Thyroid gland (tissue), 4 donors: ENCODE data around the gene JMY. TPM values are rescaled to one million over a fixed set of nuclear protein-coding genes. Genes with fewer than 3 reads are reported as not detected.

Experiments
- DNase-seq, 2 donors: peaks; one replicate each; pipeline ENCODE4 v3.0.0-alpha.2; 2019
- H3K27ac ChIP-seq, 3 donors: fragments of 200-600 bp; sonication (generic); 1 replicate in 2 of 3; 2 replicates in 1 of 3; pipeline ENCODE4 v1.5.1; 2016 to 2019; ENCODE audit warnings: mild to moderate bottlenecking in 1 of 3, moderate library complexity in 1 of 3
- H3K27me3 ChIP-seq: fragments of 200-600 bp; sonication (generic); one replicate; pipeline ENCODE4 v1.5.1; 2019
- H3K36me3 ChIP-seq, 2 donors: fragments of 200-600 bp; sonication (generic); one replicate each; pipeline ENCODE4 v1.5.1; 2016 to 2019
- H3K4me1 ChIP-seq, 2 donors: fragments of 200-600 bp; sonication (generic); one replicate each; pipeline ENCODE4 v1.5.1; 2017 to 2019
- H3K4me3 ChIP-seq, 3 donors: fragments of 200-600 bp; sonication (generic); replicated peaks in 1 of 3; 1 replicate in 2 of 3; 2 replicates in 1 of 3; pipeline ENCODE4 v1.5.1; 2016; ENCODE audit warnings: mild to moderate bottlenecking in 1 of 3
- H3K9me3 ChIP-seq: fragments of 200-600 bp; sonication (generic); one replicate; pipeline ENCODE4 v1.5.1; 2017
- POLR2A ChIP-seq, 2 donors: fragments of 450-650 bp; IDR thresholded peaks; one replicate each; pipeline ENCODE4 v1.6.1; 2017; ENCODE audit warnings: antibody characterized with exemption in 2 of 2, mild to moderate bottlenecking in 2 of 2, moderate library complexity in 1 of 2
- WGBS, 2 donors: methylation state at CpG; one replicate each; pipeline ENCODE4 v1.1.5; 2017; 5-methylcytosine and 5-hydroxymethylcytosine counted together
- intact Hi-C: fragments of 100-400 bp; cut with DNase I; formaldehyde crosslinking; loops from one replicate; pipeline ENCODE4 v1.15.1; 2023
- total RNA-seq, 4 donors: library from RNA; depleted of rRNA; stranded (reverse); fragments of >200 nt; gene quantifications; one replicate each; pipeline ENCODE4 v1.2.3, GENCODE V29; 2016
- TF ChIP-seq, protein P1 (sequence below), 6 experiments: fragments of 200-600 bp in 3 of 6; fragments of 450-650 bp in 3 of 6; sonication (generic) in 3 of 6; IDR thresholded peaks; one replicate each; pipeline ENCODE4 v1.5.1; 2016 to 2019; ENCODE audit warnings: antibody characterized with exemption in 6 of 6, mild to moderate bottlenecking in 2 of 6, inconsistent platforms in 1 of 6, moderate library complexity in 1 of 6

JMY gene
- total RNA-seq, 4 donors from 2014 or later, result 29.7 to 48.5 (median 30.9) TPM

DNA sequence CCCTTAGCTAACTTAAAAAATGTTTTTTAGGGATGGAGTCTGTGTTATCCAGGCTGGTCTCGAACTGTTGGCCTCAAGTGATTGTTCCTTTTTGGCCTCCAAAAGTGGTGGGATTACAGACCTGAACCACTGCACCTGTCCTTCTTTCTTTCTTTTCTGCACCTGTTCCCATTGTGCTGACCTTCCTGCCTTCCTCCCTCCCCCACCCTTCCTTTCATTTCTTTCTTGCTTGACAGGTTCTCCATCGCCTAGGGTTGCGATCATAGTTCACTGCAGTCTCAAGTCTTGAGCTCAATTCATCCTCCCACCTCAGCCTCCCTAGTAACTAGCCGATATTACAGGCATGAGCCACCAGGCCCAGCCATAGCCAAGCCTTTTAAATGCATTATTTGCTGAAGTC, 20.6 kb downstream of the JMY start:
- 94% methylated on average over 4 of the region's 4 CpGs for WGBS, 2 donors
- Histone ChIP-seq H3K9me3 (no peaks in the 10 kb centered on the region), H3K27me3 (no peaks in the 10 kb centered on the region), H3K4me3 (no peak overlapping the region), H3K36me3 (no peaks in the 10 kb centered on the region), H3K4me1 (peaks cover 21 to 35% of the 10 kb centered on the region in 2 donors), H3K27ac (no peak overlapping the region)
- no peak for DNase-seq
- intact Hi-C loops, result no loop called here
- TF ChIP-seq POLR2A (IDR thresholded peaks at IDR 0.05), result no peak
- TF ChIP-seq, protein P1, sequence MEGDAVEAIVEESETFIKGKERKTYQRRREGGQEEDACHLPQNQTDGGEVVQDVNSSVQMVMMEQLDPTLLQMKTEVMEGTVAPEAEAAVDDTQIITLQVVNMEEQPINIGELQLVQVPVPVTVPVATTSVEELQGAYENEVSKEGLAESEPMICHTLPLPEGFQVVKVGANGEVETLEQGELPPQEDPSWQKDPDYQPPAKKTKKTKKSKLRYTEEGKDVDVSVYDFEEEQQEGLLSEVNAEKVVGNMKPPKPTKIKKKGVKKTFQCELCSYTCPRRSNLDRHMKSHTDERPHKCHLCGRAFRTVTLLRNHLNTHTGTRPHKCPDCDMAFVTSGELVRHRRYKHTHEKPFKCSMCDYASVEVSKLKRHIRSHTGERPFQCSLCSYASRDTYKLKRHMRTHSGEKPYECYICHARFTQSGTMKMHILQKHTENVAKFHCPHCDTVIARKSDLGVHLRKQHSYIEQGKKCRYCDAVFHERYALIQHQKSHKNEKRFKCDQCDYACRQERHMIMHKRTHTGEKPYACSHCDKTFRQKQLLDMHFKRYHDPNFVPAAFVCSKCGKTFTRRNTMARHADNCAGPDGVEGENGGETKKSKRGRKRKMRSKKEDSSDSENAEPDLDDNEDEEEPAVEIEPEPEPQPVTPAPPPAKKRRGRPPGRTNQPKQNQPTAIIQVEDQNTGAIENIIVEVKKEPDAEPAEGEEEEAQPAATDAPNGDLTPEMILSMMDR (IDR thresholded peaks at IDR 0.05), result no peak

- no peaks in the 10 kb centered on the region for H3K36me3 ChIP-seq
- no peak overlapping the region for H3K27ac ChIP-seq
- no peak overlapping the region for H3K4me3 ChIP-seq
- no peaks in the 10 kb centered on the region for H3K27me3 ChIP-seq
- intact Hi-C loops, result no loop called here
- no peak for DNase-seq
- TF ChIP-seq, protein P1 (IDR thresholded peaks at IDR 0.05), result no peak
- no peak for TF ChIP-seq POLR2A (IDR thresholded peaks at IDR 0.05)
- peaks cover 21 to 35% of the 10 kb centered on the region in 2 donors for H3K4me1 ChIP-seq
- H3K9me3 ChIP-seq, result no peaks in the 10 kb centered on the region
- WGBS, 2 donors, result 97 to 98% methylated on average over 6 of the region's 6 CpGs
Measured at GRCh38 chr5:79257314-79257713, 21.4 kb downstream of the JMY start.

GRCh38 chr5:79258801-79259200, 22.9 kb downstream of the JMY start:
- H3K27me3 ChIP-seq, result no peaks in the 10 kb centered on the region
- 89 to 95% methylated on average over 4 of the region's 4 CpGs for WGBS, 2 donors
- TF ChIP-seq POLR2A (IDR thresholded peaks at IDR 0.05), result no peak
- TF ChIP-seq, protein P1 (IDR thresholded peaks at IDR 0.05), result no peak
- intact Hi-C loops, result no loop called here
- peaks cover 24 to 42% of the 10 kb centered on the region in 2 donors for H3K4me1 ChIP-seq
- H3K27ac ChIP-seq, result peak overlapping the region in 1 of 3 donors; percentile 27
- H3K36me3 ChIP-seq, result no peaks in the 10 kb centered on the region
- no peaks in the 10 kb centered on the region for H3K9me3 ChIP-seq
- DNase-seq, result no peak
- no peak overlapping the region for H3K4me3 ChIP-seq

DNA sequence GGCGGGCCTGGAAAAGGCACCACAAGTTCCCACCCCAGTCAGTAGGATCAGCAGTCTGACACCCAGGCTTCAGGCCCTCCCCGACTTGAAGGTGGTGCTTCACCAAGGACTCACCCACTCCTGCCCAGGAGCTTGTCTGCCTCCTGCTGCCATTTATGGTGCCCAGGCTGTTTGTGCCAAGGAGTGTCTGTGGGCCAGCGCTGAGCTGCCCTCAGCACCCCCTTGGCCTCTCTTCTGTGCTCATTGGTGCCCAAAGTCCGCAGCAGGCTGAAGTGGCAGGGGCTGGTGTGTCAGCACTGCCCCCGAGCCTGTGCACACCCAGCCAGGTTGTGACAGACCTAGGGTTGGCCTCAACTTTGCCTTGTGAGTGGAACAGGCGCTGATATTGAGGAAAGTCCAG, 23.5 kb downstream of the JMY start:
- 45 to 60% methylated on average over 3 of the region's 6 CpGs for WGBS, 2 donors
- intact Hi-C loops, result no loop called here
- no peaks in the 10 kb centered on the region for H3K9me3 ChIP-seq
- TF ChIP-seq POLR2A (IDR thresholded peaks at IDR 0.05), result peak in 1 of 2 donors; percentile 12
- TF ChIP-seq, protein P1 (IDR thresholded peaks at IDR 0.05), result no peak
- peaks cover 30 to 42% of the 10 kb centered on the region in 2 donors for H3K4me1 ChIP-seq
- H3K27ac ChIP-seq, result peak overlapping the region in 1 of 3 donors; percentile 27
- no peak overlapping the region for H3K4me3 ChIP-seq
- no peaks in the 10 kb centered on the region for H3K36me3 ChIP-seq
- DNase-seq, result peak; percentile 70 to 72
- no peaks in the 10 kb centered on the region for H3K27me3 ChIP-seq

GRCh38 chr5:79259810-79260209, 23.9 kb downstream of the JMY start:
- H3K36me3 ChIP-seq, result no peaks in the 10 kb centered on the region
- H3K4me3 ChIP-seq, result no peak overlapping the region
- intact Hi-C loops, result no loop called here
- DNase-seq, result no peak
- TF ChIP-seq, protein P1 (IDR thresholded peaks at IDR 0.05), result no peak
- TF ChIP-seq POLR2A (IDR thresholded peaks at IDR 0.05), result no peak
- H3K27ac ChIP-seq, result peak overlapping the region in 1 of 3 donors; percentile 27
- peaks cover 32 to 42% of the 10 kb centered on the region in 2 donors for H3K4me1 ChIP-seq
- 87% methylated on average over 3 of the region's 6 CpGs; no CpG with 5 or more reads in 1 of the 2 donors for WGBS, 2 donors
- H3K27me3 ChIP-seq, result no peaks in the 10 kb centered on the region
- H3K9me3 ChIP-seq, result no peaks in the 10 kb centered on the region
